Adrenal gland (tissue), 5 donors: ENCODE data around the gene ATN1.

Source experiments
- CTCF ChIP-seq, 6 experiments: fragments of 450-650 bp in 4 of 6; fragments of 200-600 bp in 2 of 6; sonication (generic) in 1 of 6; IDR thresholded peaks; 1 replicate in 5 of 6; 2 replicates in 1 of 6; pipeline versions ENCODE4 v1.5.1 to v1.8.0; 2016 to 2021; ENCODE audit warnings: antibody characterized with exemption in 6 of 6, mild to moderate bottlenecking in 2 of 6, moderate library complexity in 1 of 6
- POLR2A ChIP-seq, 2 donors: fragments of 450-650 bp; IDR thresholded peaks; one replicate each; pipeline ENCODE4 v1.6.1; 2017; ENCODE audit warnings: antibody characterized with exemption in 2 of 2, mild to moderate bottlenecking in 2 of 2, moderate library complexity in 1 of 2
- donor health status: DM: no; HTN: no; CAD: no.

- TF ChIP-seq CTCF (IDR thresholded peaks at IDR 0.05) (no peak), POLR2A (IDR thresholded peaks at IDR 0.05) (no peak)
These were observed 49.9 kb downstream of the ATN1 start for GRCh38 chr12:6977653-6978052.
